GM19193 (cell line): ENCODE data around the gene APOBEC3G.

Source experiments
- POLR2A ChIP-seq: IDR thresholded peaks from 4 replicates; pipeline ENCODE4 v1.6.1; 2011; ENCODE audit not compliant: insufficient read depth, insufficient read length; ENCODE audit errors: extremely low read depth

The APOBEC3G gene

GRCh38 chr22:39077026-39077840 is at the start of gene APOBEC3G:
Gene APOBEC3G (plus strand): TSS chr22:39077275. CDS start chr22:39077362, 87 bp downstream.
- TF ChIP-seq POLR2A = peak; percentile 58

- TF ChIP-seq POLR2A = no peak
Observed at GRCh38 chr22:39027717-39028116, 49.4 kb upstream of the APOBEC3G start.

- TF ChIP-seq POLR2A = no peak
Observed at GRCh38 chr22:39028281-39028680, 48.8 kb upstream of the APOBEC3G start.

GRCh38 chr22:39029227-39029626 is 47.8 kb upstream of the APOBEC3G start:
- TF ChIP-seq POLR2A = no peak

- no peak for TF ChIP-seq POLR2A
Observed at GRCh38 chr22:39030705-39031104, 46.4 kb upstream of the APOBEC3G start.

DNA sequence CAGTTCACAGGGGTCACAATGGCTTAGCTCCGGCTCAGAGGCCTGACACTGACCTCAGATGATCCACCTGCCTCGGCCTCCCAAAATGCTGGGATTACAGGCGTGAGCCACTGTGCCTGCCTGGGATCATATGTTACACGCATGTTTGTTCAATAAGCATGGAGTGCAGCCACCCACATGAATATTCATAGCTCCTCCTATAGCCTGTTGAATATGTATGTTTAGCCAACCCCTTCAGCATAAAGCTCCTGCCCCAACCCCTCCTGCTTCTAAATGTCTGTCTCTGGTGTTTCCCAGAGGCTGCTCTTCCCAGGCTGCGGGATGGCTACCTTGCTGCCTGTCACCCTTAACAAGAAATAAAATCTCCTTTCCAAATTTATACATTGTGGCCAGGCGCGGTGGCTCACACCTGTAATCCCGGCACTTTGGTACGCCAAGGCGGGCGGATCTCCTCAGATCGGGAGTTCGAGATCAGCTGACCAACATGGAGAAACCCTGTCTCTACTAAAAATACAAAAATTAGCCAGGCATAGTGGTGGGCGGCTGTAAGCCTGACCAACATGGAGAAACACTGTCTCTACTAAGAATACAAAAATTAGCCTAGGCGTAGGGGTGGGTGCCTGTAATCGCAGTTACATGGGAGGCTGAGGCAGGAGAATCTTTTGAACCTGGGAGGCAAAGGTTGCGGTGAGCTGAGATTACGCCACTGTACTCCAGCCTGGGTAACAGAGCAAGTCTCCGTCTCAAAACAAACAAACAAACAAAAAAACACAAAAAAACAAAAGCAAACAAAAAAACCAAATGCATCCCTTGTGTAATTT is 37.6 kb upstream of the APOBEC3G start:
- no peak for TF ChIP-seq POLR2A

DNA sequence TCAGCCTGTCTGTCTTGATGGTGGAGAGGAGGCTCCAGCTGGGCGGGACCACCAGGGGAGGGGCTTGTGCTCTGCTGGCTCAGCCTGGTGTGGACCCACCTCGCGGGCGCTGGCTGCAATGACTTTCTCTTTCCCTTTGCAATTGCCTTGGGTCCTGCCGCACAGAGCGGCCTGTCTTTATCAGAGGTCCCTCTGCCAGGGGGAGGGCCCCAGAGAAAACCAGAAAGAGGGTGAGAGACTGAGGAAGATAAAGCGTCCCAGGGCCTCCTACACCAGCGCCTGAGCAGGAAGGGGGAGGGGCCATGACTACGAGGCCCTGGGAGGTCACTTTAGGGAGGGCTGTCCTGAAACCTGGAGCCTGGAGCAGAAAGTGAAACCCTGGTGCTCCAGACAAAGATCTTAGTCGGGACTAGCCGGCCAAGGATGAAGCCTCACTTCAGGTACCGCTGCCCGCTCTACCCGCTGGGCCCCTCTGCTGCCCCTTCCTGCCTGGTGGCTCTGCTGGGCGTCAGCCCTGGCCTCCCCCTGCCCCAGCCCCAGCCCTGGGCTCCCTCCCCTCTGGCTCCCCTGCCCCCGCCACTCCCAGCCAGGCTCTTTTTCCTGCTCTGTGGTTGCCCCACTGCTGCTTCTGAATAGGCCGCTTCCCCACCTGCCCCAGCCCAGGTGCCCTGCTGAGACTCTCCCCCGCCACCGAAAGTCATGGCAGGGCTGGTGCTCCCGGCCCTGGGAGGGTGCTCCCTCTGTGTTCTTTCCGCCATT is 36.4 kb upstream of the APOBEC3G start, which contains the start of gene APOBEC3F:
TSS of gene APOBEC3F (plus strand) at position 327 of the 759 bp plus-strand sequence. CDS start at position 424, 97 bp downstream.
- TF ChIP-seq POLR2A = peak; percentile 36

DNA sequence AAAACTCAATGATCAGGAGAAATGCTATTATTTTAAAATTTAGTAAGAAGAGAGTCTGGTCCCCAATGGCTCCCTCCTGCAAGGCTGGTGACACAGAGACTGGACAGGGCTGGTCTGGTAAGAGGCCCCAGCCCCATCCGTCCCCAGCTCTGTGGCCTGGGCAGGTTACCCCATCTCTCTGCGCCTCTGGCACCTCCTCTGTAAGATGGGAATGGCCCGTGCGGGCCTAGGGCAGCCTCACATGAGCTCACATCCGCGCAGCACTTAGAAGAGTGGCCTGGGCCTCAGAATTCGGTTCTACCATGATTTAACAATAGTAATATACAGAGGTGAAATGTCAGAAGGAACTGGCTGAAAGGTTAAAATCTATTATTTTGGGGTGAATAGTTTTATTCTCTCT is 35.2 kb upstream of the APOBEC3G start:
- TF ChIP-seq POLR2A = no peak

GRCh38 chr22:39055658-39056057 is 21.4 kb upstream of the APOBEC3G start:
- TF ChIP-seq POLR2A = no peak

GRCh38 chr22:39066442-39067276 is 10.4 kb upstream of the APOBEC3G start:
- peak; percentile 64 for TF ChIP-seq POLR2A

GRCh38 chr22:39068033-39068785 is 8.9 kb upstream of the APOBEC3G start:
- TF ChIP-seq POLR2A = peak; percentile 24

DNA sequence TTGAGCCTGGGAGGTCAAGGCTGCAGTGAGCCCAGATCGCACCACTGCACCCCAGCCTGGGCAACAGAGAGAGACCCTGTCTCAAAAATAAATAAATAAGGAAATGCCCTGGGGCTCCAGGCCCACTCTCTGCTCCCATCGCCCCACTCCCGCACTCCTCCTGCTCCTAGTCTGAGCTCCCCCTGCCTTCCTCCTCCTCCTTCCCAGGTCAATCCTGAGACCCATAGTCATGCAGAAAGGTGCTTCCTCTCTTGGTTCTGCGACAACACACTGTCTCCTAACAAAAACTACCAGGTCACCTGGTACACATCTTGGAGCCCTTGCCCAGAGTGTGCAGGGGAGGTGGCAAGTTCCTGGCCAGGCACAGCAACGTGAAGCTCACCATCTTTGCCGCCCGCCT is 6.9 kb upstream of the APOBEC3G start:
- TF ChIP-seq POLR2A = no peak

- peak; percentile 33 for TF ChIP-seq POLR2A
Observed at GRCh38 chr22:39072581-39072981, 4.5 kb upstream of the APOBEC3G start.
